Caco-2 (cell line): ENCODE measurements around the gene SLX9. TPM values are rescaled to one million over a fixed set of nuclear protein-coding genes. Genes with fewer than 3 reads are reported as not detected.

Source experiments
- BruUV-seq: library from RNA; stranded (reverse); fragments of 400-500 nt; replicated peaks from 2 replicates; lab custom pipeline; 2021; lab: Mats Ljungman, UMichigan
- CTCF ChIA-PET: fragments of 300-600 bp; sonication (Branson Sonifier 250); formaldehyde crosslinking; loops from one replicate; lab custom pipeline; 2022; ENCODE audit warnings: antibody characterized with exemption; lab: Charles Lee
- POLR2A ChIA-PET: fragments of 300-600 bp; sonication (Branson Sonifier 250); formaldehyde crosslinking; loops from one replicate; lab custom pipeline; 2022; ENCODE audit warnings: antibody characterized with exemption; lab: Charles Lee
- DNase-seq, 2 experiments: peaks; one replicate each; pipeline versions ENCODE4 v3.0.0 to v3.0.0-alpha.2; 2020 to 2022
- H3K27me3 ChIP-seq: replicated peaks from 2 replicates; pipeline ENCODE4 v1.6.0; 2011; ENCODE audit warnings: low read length; ENCODE audit not compliant: control insufficient read depth, insufficient read depth
- H3K36me3 ChIP-seq: 2 replicates; pipeline ENCODE4 v1.5.1; 2011; ENCODE audit warnings: low read length; ENCODE audit not compliant: control insufficient read depth, insufficient read depth
- H3K4me1 ChIP-seq: fragments of 250-450 bp; sonication (Bioruptor Pico); 2 replicates; pipeline ENCODE4 v1.5.1; 2020; ENCODE audit warnings: mild to moderate bottlenecking
- H3K4me3 ChIP-seq: 2 replicates; pipeline ENCODE4 v1.5.1; 2011; ENCODE audit warnings: low read depth, mild to moderate bottlenecking, control low read depth, low read length
- H3K9me3 ChIP-seq: fragments of 250-450 bp; sonication (Bioruptor Pico); 2 replicates; pipeline ENCODE4 v1.5.1; 2020; ENCODE audit warnings: mild to moderate bottlenecking, moderate library complexity
- H3K27ac Mint-ChIP-seq: one replicate; pipeline ENCODE4 v1.8.0; 2022; ENCODE audit warnings: mixed read lengths; ENCODE audit not compliant: unreplicated experiment
- H3K27me3 Mint-ChIP-seq: one replicate; pipeline ENCODE4 v1.8.0; 2022; ENCODE audit warnings: mixed read lengths; ENCODE audit not compliant: insufficient read depth, unreplicated experiment
- H3K36me3 Mint-ChIP-seq: one replicate; pipeline ENCODE4 v1.8.0; 2022; ENCODE audit warnings: mild to moderate bottlenecking, mixed read lengths; ENCODE audit not compliant: insufficient read depth, unreplicated experiment
- H3K4me1 Mint-ChIP-seq: one replicate; pipeline ENCODE4 v1.8.0; 2022; ENCODE audit warnings: low read depth, mixed read lengths; ENCODE audit not compliant: unreplicated experiment
- H3K4me3 Mint-ChIP-seq: one replicate; pipeline ENCODE4 v1.8.0; 2022; ENCODE audit warnings: mild to moderate bottlenecking, moderate library complexity, mixed read lengths; ENCODE audit not compliant: unreplicated experiment
- H3K9me3 Mint-ChIP-seq: one replicate; pipeline ENCODE4 v1.8.0; 2022; ENCODE audit warnings: mixed read lengths; ENCODE audit not compliant: unreplicated experiment
- intact Hi-C: fragments of 100-400 bp; cut with micrococcal nuclease; formaldehyde crosslinking; loops from one replicate; pipeline ENCODE4 v1.10.0; 2022; ENCODE audit not compliant: unreplicated experiment
- total RNA-seq: library from RNA; stranded (reverse); gene quantifications from 2 replicates; pipeline ENCODE4 v1.2.3, GENCODE V29; 2022
- TF ChIP-seq, protein P1 (sequence below), 2 experiments: fragments of 200-600 bp in 1 of 2; IDR thresholded peaks; 1 replicate in 1 of 2; 2 replicates in 1 of 2; pipeline versions ENCODE4 v1.5.1 to v1.8.0; 2011 to 2022; ENCODE audit warnings: antibody characterized with exemption in 1 of 2, control low read depth in 1 of 2, inconsistent platforms in 1 of 2, low read depth in 1 of 2, low read length in 1 of 2, mild to moderate bottlenecking in 1 of 2, moderate library complexity in 1 of 2; ENCODE audit not compliant: insufficient read depth in 1 of 2, severe bottlenecking in 1 of 2, unreplicated experiment in 1 of 2

The SLX9 gene
- total RNA-seq, 1 experiment from 2014 or later: 62.1 TPM

DNA sequence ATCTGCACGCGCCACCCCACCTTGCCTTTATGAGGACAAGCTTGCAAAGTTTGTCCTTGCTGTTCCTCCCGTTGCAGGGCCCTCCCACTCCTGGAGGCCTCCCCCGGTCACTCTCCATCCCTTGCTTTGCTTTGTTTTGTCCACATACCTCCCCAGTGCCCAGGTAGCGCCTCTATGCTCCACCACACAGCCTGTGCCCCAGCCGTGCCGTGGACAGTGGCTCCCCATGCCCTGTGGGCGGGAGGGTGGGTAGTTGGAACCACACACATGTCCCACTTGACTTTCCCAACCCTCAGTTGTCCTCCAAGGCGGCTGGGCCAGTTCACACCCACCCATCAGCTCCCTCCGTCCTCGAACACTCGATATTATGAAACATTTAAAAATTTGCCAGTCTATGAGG lies 24.6 kb downstream of the SLX9 start:
- BruUV-seq: no TSS peak
- CTCF ChIA-PET: no interaction called here
- Histone ChIP-seq H3K4me3 (no peak overlapping the region), H3K9me3 (no peaks in the 10 kb centered on the region), H3K27me3 (no peaks in the 10 kb centered on the region), H3K36me3 (no peaks in the 10 kb centered on the region; the same call in none of the 2 replicates), H3K4me1 (no peaks in the 10 kb centered on the region)
- Mint-ChIP-seq H3K27ac (no peak overlapping the region), H3K36me3 (peaks cover 62% of the 10 kb centered on the region), H3K9me3 (peaks cover 8% of the 10 kb centered on the region), H3K4me3 (no peak overlapping the region), H3K27me3 (no peaks in the 10 kb centered on the region), H3K4me1 (no peaks in the 10 kb centered on the region)
- no peak for DNase-seq
- TF ChIP-seq, protein P1, sequence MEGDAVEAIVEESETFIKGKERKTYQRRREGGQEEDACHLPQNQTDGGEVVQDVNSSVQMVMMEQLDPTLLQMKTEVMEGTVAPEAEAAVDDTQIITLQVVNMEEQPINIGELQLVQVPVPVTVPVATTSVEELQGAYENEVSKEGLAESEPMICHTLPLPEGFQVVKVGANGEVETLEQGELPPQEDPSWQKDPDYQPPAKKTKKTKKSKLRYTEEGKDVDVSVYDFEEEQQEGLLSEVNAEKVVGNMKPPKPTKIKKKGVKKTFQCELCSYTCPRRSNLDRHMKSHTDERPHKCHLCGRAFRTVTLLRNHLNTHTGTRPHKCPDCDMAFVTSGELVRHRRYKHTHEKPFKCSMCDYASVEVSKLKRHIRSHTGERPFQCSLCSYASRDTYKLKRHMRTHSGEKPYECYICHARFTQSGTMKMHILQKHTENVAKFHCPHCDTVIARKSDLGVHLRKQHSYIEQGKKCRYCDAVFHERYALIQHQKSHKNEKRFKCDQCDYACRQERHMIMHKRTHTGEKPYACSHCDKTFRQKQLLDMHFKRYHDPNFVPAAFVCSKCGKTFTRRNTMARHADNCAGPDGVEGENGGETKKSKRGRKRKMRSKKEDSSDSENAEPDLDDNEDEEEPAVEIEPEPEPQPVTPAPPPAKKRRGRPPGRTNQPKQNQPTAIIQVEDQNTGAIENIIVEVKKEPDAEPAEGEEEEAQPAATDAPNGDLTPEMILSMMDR (IDR thresholded peaks at IDR 0.05; ENCODE audit: insufficient read depth in 1 of 2, low read depth in 1 of 2, low read length in 1 of 2, severe bottlenecking in 1 of 2, unreplicated experiment in 1 of 2): no peak
- POLR2A ChIA-PET: no interaction called here
- intact Hi-C loops: no loop called here

DNA sequence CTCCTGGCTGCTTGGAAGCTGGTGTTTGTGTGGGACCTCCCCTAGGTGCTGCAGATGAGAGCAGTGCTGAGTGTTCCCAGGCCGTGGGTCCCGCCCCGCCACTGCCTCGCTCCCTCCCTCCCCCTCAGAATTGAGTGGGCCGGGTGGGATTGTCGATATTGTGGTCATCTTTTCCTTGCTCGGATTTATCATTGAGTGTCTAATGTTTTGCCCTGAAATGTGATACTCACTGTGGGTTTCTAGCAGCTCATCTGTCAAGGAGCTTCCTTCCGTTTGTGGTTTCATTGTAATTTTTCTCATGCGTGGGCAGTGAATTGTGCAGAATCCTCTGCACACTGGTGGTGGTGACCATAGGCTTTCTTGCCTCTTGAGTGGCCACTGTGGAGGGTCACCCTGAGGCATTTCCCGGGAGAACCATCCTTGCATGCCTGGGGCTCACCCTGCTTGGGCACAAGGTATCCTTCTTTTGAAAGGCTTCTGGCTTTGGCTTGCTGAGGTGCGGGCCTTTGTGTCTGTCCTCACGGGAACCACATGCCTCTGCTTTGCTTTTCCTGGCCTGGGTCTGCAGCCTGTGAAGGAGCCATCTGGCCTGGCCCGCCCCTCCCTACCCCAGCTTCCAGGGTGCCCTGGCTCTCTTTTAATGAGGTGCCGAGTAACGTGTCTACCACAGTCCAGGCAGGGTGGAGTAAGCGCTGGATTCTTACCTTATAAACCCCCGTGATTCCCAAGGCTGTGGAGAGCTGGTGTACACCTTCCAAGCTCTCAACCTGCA lies 25.6 kb downstream of the SLX9 start:
- ChIA-PET CTCF (no interaction called here), POLR2A (no interaction called here)
- no peaks in the 10 kb centered on the region; the same call in none of the 2 replicates for H3K36me3 ChIP-seq
- no peaks in the 10 kb centered on the region for H3K4me1 ChIP-seq
- no peak overlapping the region for H3K4me3 ChIP-seq
- H3K27me3 ChIP-seq: no peaks in the 10 kb centered on the region
- H3K4me3 Mint-ChIP-seq: no peak overlapping the region
- no TSS peak for BruUV-seq
- H3K36me3 Mint-ChIP-seq: peaks cover 63% of the 10 kb centered on the region
- no peaks in the 10 kb centered on the region for H3K9me3 ChIP-seq
- peaks cover 8% of the 10 kb centered on the region for H3K9me3 Mint-ChIP-seq
- intact Hi-C loops: no loop called here
- no peak for DNase-seq
- no peaks in the 10 kb centered on the region for H3K4me1 Mint-ChIP-seq
- H3K27me3 Mint-ChIP-seq: no peaks in the 10 kb centered on the region
- TF ChIP-seq, protein P1 (IDR thresholded peaks at IDR 0.05; ENCODE audit: insufficient read depth in 1 of 2, low read depth in 1 of 2, low read length in 1 of 2, severe bottlenecking in 1 of 2, unreplicated experiment in 1 of 2): no peak
- H3K27ac Mint-ChIP-seq: no peak overlapping the region

DNA sequence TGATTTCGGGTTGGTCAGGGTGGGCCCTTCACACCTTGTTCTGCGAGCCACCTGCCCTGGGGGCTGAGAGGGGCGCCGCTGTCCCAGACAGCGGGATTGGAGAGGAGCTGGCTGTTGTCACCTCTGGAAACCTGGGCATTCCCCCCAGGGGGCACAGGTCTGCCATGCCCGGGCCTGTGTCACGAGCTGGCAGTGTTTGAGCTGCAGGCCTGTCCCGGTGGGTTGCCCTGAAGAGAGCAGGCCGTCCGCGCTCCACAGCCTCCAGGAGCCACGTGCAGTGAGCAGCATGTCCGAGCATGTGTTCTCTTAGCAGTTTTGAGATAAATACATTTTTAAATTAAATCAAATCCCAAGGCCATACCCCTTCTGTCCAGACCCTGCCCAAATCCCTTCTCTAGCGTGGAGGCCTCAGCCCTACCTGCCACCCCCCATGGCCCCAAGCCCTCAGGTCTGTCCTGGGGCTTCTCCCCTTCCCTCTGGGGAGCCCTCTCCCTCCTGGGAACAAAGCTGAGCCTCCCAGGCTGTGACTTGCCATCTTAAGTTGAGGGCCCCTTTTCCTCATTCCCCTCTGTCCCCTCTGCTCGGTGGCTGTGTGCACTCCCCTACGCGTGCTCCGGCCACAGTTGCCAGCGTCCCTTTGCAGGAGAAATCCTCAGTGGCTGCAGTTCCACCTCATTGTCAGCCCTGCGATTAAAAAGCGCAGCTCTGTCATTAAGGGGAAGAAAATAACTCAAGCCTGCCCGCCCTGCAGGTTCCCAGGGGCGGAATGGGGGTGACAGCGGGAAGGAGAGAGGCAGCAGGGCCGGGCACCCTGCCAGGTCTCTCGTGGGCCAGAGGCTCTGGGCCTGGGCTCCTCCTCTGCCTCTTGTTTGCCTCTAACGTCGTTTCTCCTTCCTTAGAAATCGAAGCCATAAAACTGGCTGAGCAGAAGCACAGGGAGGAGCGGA lies 26.6 kb downstream of the SLX9 start:
- intact Hi-C loops: no loop called here
- TF ChIP-seq, protein P1 (IDR thresholded peaks at IDR 0.05; ENCODE audit: insufficient read depth in 1 of 2, low read depth in 1 of 2, low read length in 1 of 2, severe bottlenecking in 1 of 2, unreplicated experiment in 1 of 2): no peak
- BruUV-seq: no TSS peak
- Mint-ChIP-seq H3K27ac (no peak overlapping the region), H3K4me1 (no peaks in the 10 kb centered on the region), H3K27me3 (no peaks in the 10 kb centered on the region), H3K36me3 (peaks cover 59% of the 10 kb centered on the region), H3K4me3 (no peak overlapping the region), H3K9me3 (peaks cover 8% of the 10 kb centered on the region)
- no peak overlapping the region for H3K4me3 ChIP-seq
- no peak for DNase-seq
- ChIA-PET POLR2A (no interaction called here), CTCF (interaction anchor here (1.8 kb wide), 1 partner anchor 170 kb away, joined by 6 read pairs; no protein-coding TSS in a partner anchor)
- H3K4me1 ChIP-seq: no peaks in the 10 kb centered on the region
- no peaks in the 10 kb centered on the region for H3K9me3 ChIP-seq
- no peaks in the 10 kb centered on the region for H3K27me3 ChIP-seq
- no peaks in the 10 kb centered on the region; the same call in none of the 2 replicates for H3K36me3 ChIP-seq
